UCSD-AML1 (cell line): Measurements from ENCODE around the gene DYNLT1.
"Not testable (repeated sequence)": the region's sequence is repeated elsewhere in the genome, so short reads cannot be mapped to it uniquely, and the experiment has no call there.

Experiments
- DNase-seq: peaks from one replicate; lab custom pipeline; 2025; ENCODE audit not compliant: unreplicated experiment; lab: John Stamatoyannopoulos, UW

Gene DYNLT1

GRCh38 chr6:158642097-158642601 lies 2.4 kb downstream of the DYNLT1 start:
- no peak for DNase-seq

GRCh38 chr6:158640519-158640918 lies 4.0 kb downstream of the DYNLT1 start:
- DNase-seq: no peak

GRCh38 chr6:158639056-158639455 lies 5.5 kb downstream of the DYNLT1 start:
- DNase-seq: no peak

- DNase-seq: no peak
Observed at GRCh38 chr6:158638324-158638854, 6.2 kb downstream of the DYNLT1 start.

GRCh38 chr6:158636778-158637177 lies 7.8 kb downstream of the DYNLT1 start:
- no peak for DNase-seq

- no peak for DNase-seq
Observed at GRCh38 chr6:158635427-158636073, 9.0 kb downstream of the DYNLT1 start.

- no peak for DNase-seq
Observed at GRCh38 chr6:158634695-158635426, 9.7 kb downstream of the DYNLT1 start.

GRCh38 chr6:158633127-158633526 lies 11.4 kb downstream of the DYNLT1 start:
- no peak for DNase-seq

- DNase-seq: not testable (repeated sequence)
Observed at GRCh38 chr6:158632538-158633119, 11.9 kb downstream of the DYNLT1 start.

- peak; percentile 53 for DNase-seq
Observed at GRCh38 chr6:158631678-158632537, 12.6 kb downstream of the DYNLT1 start.

GRCh38 chr6:158630938-158631616 lies 13.5 kb downstream of the DYNLT1 start:
- no peak for DNase-seq

GRCh38 chr6:158629367-158630221 lies 14.9 kb downstream of the DYNLT1 start:
- no peak for DNase-seq

GRCh38 chr6:158628542-158628941 lies 16.0 kb downstream of the DYNLT1 start:
- no peak for DNase-seq

GRCh38 chr6:158627940-158628211 lies 16.7 kb downstream of the DYNLT1 start:
- DNase-seq: no peak

GRCh38 chr6:158627168-158627939 lies 17.2 kb downstream of the DYNLT1 start:
- DNase-seq: no peak

- DNase-seq: no peak
Observed at GRCh38 chr6:158626360-158627167, 18.0 kb downstream of the DYNLT1 start.

- no peak for DNase-seq
Observed at GRCh38 chr6:158625881-158626305, 18.6 kb downstream of the DYNLT1 start.
